HL-60 (cell line): ENCODE data around the gene PNPLA7.

Source experiments
- SPI1 ChIP-seq: IDR thresholded peaks from 2 replicates; pipeline ENCODE4 v1.6.1; 2012; ENCODE audit warnings: low read depth, mild to moderate bottlenecking, borderline replicate concordance
- TF ChIP-seq, protein P1 (sequence below): IDR thresholded peaks from one replicate; pipeline ENCODE4 v1.5.1; 2011; ENCODE audit warnings: low read length, control low read depth, inconsistent platforms; ENCODE audit not compliant: insufficient read depth

DNA sequence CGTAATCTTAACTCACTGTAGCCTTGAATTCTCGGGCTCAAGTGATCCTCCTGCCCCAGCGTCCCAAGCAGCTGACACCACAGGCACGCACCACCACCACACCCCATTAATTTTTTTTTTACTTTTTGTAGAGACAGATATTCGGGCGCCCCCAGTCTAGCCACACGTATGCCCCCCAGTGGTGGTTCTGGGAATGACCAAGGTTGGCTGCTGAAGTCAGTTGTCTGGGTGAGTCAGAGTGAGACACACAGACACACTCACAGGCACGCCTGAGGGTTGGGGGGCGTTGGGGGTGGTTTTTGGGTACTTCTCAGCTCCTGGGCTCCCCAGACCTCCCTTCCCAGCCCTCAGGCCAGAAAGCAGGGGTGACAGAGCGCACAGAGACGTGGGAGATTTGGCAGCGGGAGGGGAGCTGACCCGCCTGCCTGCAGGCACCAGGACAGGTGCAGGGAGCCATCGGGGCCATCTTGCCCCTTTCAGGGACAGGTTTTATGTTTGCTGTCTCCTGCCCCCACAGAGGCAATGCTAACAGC lies 104.9 kb downstream of the PNPLA7 start:
- TF ChIP-seq SPI1: no peak
- TF ChIP-seq, protein P1, sequence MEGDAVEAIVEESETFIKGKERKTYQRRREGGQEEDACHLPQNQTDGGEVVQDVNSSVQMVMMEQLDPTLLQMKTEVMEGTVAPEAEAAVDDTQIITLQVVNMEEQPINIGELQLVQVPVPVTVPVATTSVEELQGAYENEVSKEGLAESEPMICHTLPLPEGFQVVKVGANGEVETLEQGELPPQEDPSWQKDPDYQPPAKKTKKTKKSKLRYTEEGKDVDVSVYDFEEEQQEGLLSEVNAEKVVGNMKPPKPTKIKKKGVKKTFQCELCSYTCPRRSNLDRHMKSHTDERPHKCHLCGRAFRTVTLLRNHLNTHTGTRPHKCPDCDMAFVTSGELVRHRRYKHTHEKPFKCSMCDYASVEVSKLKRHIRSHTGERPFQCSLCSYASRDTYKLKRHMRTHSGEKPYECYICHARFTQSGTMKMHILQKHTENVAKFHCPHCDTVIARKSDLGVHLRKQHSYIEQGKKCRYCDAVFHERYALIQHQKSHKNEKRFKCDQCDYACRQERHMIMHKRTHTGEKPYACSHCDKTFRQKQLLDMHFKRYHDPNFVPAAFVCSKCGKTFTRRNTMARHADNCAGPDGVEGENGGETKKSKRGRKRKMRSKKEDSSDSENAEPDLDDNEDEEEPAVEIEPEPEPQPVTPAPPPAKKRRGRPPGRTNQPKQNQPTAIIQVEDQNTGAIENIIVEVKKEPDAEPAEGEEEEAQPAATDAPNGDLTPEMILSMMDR: peak; percentile 70
